GM12865 (cell line): Measurements from ENCODE around the gene LCLAT1.

ENCODE experiments used
- DNase-seq: peaks from one replicate; pipeline ENCODE4 v3.0.0; 2010; ENCODE audit warnings: low read depth
- H3K4me3 ChIP-seq: 2 replicates; pipeline ENCODE4 v1.5.1; 2011; ENCODE audit warnings: mild to moderate bottlenecking, low read depth, low read length, control low read depth
- CTCF ChIP-seq: IDR thresholded peaks from 2 replicates; pipeline ENCODE4 v1.5.1; 2011; ENCODE audit warnings: low read length, control low read depth, low read depth, inconsistent platforms; ENCODE audit not compliant: insufficient read depth; ENCODE audit errors: missing control alignments

The LCLAT1 gene

GRCh38 chr2:30444273-30444672 is 2.8 kb upstream of the LCLAT1 start:
- no peak overlapping the region for H3K4me3 ChIP-seq
- TF ChIP-seq CTCF: no peak
- DNase-seq: no peak

DNA sequence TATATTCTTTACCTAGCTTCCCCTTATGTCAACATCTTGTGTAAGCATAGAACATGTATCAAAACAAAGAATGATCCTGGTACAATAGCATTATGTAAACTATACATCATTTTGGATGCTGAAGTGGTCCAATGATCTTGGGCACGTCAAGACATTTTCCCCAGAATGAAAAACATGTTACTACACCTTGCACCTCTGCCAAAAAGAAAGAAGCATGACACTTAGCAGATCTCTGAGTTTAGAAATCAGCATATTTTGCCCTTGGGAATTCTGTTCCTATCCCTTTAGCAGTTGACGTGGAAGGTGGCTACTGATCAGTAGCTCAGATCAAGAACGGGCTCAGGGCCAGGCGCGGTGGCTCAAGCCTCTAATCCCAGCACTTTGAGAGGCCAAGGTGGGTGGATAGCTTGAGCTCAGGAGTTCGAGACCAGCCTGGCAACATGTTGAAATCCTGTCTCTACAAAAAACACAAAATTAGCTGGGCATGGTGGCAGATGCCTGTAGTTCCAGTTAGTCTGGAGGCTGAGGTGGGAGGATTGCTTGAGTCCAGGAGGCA is 1.7 kb upstream of the LCLAT1 start:
- DNase-seq: no peak
- H3K4me3 ChIP-seq: no peak overlapping the region
- no peak for TF ChIP-seq CTCF

DNA sequence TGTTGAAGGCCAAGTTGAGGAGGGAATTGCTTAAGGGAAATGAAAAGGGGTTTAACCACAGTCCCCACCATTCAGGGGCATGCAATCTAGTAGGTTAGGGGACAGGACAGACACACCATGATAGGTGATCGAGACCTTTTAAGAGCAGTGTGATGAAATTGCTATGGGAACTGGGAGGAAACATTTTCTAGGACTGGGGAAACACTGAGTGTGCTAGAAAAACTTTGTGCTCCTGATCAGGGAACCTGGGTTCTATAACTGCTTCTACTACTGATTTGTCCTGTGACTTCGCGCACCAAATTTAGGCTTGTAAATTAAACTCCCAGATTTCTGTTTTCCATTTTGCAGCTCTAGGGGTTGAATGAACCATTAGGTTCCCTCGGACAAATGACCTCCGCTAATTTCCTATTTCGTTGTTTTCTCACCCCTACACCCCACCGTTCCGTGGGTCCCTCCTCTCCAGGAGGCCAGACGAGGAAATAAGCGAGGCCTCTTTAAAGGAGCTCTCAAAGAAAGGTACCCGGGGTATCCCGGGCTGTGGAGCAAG is 371 bp upstream of the LCLAT1 start:
- TF ChIP-seq CTCF: no peak
- DNase-seq: no peak
- H3K4me3 ChIP-seq: peak overlapping the region; percentile 76

GRCh38 chr2:30448308-30448707 is 1.3 kb downstream of the LCLAT1 start:
- peak overlapping the region; percentile 76 for H3K4me3 ChIP-seq
- TF ChIP-seq CTCF: no peak
- DNase-seq: no peak

DNA sequence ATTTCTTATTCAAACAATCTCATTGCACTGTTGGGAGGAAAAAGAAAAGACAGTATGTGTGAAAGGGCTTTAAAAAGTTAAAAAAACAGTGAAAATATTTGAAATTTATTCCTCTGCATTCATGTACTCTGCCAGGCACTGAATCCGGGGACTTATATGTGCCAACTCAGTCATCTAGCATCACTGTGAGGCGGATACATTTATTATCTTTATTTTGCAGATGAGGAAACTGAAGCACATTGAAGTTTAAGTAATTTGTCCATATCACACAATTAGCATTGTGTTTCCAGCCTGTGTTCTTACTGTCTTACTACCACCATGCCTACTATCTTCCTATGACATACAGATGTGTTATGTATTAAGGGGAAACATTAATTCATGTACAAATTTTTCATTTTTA is 1.8 kb downstream of the LCLAT1 start:
- DNase-seq: no peak
- H3K4me3 ChIP-seq: no peak overlapping the region
- no peak for TF ChIP-seq CTCF

GRCh38 chr2:30450025-30450424 is 3.0 kb downstream of the LCLAT1 start:
- no peak for TF ChIP-seq CTCF
- H3K4me3 ChIP-seq: no peak overlapping the region
- no peak for DNase-seq

DNA sequence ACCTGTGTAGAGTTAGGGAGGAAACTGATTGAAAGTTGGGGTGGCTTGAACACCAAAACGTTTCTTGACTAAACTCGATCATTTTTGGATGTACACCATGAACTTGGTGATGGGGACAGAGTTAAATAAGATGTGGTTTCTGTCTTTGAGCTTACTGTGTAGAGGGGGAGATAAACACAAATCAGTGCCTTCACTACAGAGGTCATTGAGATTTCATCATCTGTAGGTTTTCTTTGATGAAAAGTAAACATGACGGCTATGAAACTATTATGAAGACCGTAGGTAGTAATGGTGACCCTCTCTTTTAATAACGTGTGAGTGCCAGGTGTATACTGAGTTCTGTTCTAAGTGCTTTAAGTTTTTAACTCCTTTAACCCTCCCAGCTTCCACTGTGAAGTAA is 6.5 kb downstream of the LCLAT1 start:
- TF ChIP-seq CTCF: no peak
- DNase-seq: no peak
- no peak overlapping the region for H3K4me3 ChIP-seq
